EL (cell line): ENCODE results near the gene MOGAT3.

Source experiments
- DNase-seq: peaks from one replicate; pipeline ENCODE4 v3.0.0-alpha.2; 2016

MOGAT3 gene

GRCh38 chr7:101159696-101160674, 40.9 kb downstream of the MOGAT3 start:
- peak; percentile 55 for DNase-seq

DNA sequence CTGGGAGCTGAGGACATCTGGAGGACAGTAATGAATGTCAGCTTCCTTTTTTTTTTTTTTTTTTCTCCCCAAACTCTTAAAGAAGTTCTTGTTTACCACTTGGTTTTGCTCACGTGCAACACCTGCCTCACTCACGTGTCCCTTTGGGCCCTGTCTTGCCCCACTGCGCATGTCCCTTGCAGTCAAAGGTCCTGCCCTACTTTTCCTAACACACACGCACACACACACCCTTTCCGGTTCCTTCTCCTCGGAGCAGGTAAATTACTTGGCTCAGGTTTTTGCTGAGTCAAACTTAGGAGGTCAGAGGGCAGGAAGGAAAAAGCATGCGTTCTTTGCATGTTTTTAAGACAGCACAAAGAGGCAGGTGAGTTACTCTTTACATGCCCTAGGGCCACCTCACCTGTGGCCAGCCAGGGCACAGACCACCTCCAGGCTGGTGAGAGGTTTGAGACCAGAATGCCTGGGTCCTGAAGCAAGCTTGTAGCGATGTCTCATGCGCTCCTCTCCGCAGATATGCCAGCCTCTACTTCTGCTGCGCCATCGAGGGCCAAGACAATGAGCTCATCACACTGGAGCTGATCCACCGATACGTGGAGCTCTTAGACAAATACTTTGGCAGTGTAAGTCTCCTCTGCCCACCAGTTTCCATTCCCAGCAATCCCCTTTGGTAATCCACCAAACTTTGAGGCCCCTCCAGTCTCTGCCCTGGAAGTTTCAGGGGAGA, 43.8 kb downstream of the MOGAT3 start:
- DNase-seq = no peak

GRCh38 chr7:101156277-101156676, 44.6 kb downstream of the MOGAT3 start:
- no peak for DNase-seq

DNA sequence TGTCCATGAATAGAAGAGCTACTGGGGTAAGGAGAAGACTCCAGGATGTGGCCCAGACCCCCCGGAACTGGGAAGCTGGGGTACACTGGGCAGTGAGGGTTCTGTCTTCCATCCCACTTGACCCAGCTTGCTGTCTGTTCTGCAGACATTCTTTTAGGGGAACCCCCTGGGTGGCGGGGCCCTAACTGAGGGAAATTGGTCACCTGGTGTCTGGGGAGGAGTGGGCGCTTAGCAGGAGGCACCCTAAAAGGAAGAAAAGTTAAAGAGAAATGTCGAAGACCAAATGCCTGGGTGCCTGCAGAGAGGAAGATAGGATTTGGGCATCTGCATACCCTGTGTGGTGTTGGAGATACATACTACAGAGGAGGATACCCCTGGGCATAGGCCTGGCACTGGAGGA, 45.5 kb downstream of the MOGAT3 start:
- no peak for DNase-seq

- DNase-seq = no peak
Observed at GRCh38 chr7:101154693-101155102, 46.1 kb downstream of the MOGAT3 start.

GRCh38 chr7:101153969-101154692, 46.7 kb downstream of the MOGAT3 start, which contains the start of gene AP1S1:
TSS of gene AP1S1 (plus strand) at chr7:101154476. CDS start at chr7:101154515, 39 bp downstream.
- peak; percentile 92 for DNase-seq

DNA sequence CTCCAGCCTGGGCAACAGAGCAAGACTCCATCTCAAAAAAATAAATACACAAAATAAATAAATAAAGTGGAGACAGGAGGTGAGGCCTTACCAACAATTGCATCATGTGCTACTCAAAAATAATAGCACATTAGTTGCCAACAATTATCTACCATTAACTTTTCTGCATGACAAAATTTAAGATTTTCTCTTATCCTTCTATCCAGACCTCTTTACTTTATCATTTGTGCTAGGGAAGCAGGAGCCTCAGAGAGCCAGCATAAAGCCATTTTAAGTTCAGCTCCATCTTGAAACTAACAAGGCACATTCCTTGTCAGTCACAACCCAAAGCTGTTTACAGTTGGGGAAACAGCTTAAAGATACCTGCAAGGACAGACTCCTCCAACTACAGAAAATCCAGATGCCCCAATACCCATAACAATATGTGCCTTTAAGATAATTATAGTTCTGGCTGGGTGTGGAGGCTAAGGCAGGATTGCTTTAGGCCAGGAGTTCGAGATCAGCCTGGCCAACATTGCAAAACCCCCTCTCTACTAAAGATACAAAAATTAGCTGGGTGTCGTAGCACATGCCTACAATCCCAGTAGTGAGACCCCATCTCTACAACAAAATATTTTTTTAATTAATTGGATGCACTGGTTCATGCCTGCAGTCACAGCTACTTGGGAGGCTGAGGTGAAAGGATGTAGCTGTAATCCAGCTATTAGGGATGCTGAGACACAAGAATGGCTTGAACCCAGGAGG, 48.8 kb downstream of the MOGAT3 start:
- no peak for DNase-seq
